H9 (cell line): ENCODE measurements around the gene PDZRN4. TPM values are rescaled to one million over a fixed set of nuclear protein-coding genes. Genes with fewer than 3 reads are reported as not detected.

Experiments
- DNase-seq: peaks from one replicate; pipeline ENCODE4 v3.0.0-alpha.2; 2017
- H2AFZ ChIP-seq: one replicate; pipeline ENCODE4 v1.6.1; 2013; ENCODE audit warnings: mild to moderate bottlenecking, low read length, control low read depth, moderate library complexity
- H2AK5ac ChIP-seq: 2 replicates; pipeline ENCODE4 v1.6.1; 2013; ENCODE audit warnings: low read length, control low read depth, mixed read lengths; ENCODE audit not compliant: insufficient read length
- H2BK120ac ChIP-seq: one replicate; pipeline ENCODE4 v1.6.1; 2013; ENCODE audit warnings: low read depth, mild to moderate bottlenecking, low read length, control low read depth, inconsistent platforms; ENCODE audit not compliant: poor library complexity, severe bottlenecking
- H2BK12ac ChIP-seq: 2 replicates; pipeline ENCODE4 v1.6.1; 2013; ENCODE audit warnings: low read length, control low read depth, mixed read lengths, low read depth; ENCODE audit not compliant: insufficient read length
- H2BK15ac ChIP-seq: 2 replicates; pipeline ENCODE4 v1.6.1; 2013; ENCODE audit warnings: low read depth, low read length, control low read depth
- H2BK20ac ChIP-seq: one replicate; pipeline ENCODE4 v1.6.1; 2013; ENCODE audit warnings: low read depth, mild to moderate bottlenecking, low read length, control low read depth, inconsistent platforms; ENCODE audit not compliant: poor library complexity, severe bottlenecking
- H2BK5ac ChIP-seq: 2 replicates; pipeline ENCODE4 v1.6.1; 2013; ENCODE audit warnings: low read length, control low read depth, mixed read lengths; ENCODE audit not compliant: insufficient read length
- H3K14ac ChIP-seq: 2 replicates; pipeline ENCODE4 v1.6.1; 2013; ENCODE audit warnings: low read length, control low read depth; ENCODE audit not compliant: insufficient read depth
- H3K18ac ChIP-seq: 2 replicates; pipeline ENCODE4 v1.6.1; 2013; ENCODE audit warnings: low read depth, mild to moderate bottlenecking, mixed read lengths, low read length, control low read depth; ENCODE audit not compliant: insufficient read length
- H3K23ac ChIP-seq: 2 replicates; pipeline ENCODE4 v1.6.1; 2013; ENCODE audit warnings: low read length, control low read depth, mixed read lengths, low read depth; ENCODE audit not compliant: insufficient read length
- H3K23me2 ChIP-seq: 2 replicates; pipeline ENCODE4 v1.6.1; 2013; ENCODE audit warnings: low read depth, mild to moderate bottlenecking, mixed read lengths, low read length, control low read depth; ENCODE audit not compliant: insufficient read length, poor library complexity, severe bottlenecking
- H3K27ac ChIP-seq: 2 replicates; pipeline ENCODE4 v1.5.1; 2013; ENCODE audit warnings: low read length, control low read depth, mixed read lengths, low read depth; ENCODE audit not compliant: insufficient read length
- H3K27me3 ChIP-seq: 2 replicates; pipeline ENCODE4 v1.6.1; 2013; ENCODE audit warnings: low read length, control low read depth, inconsistent platforms; ENCODE audit not compliant: insufficient read depth
- H3K4ac ChIP-seq: 2 replicates; pipeline ENCODE4 v1.6.1; 2013; ENCODE audit warnings: low read depth, mild to moderate bottlenecking, control low read depth, inconsistent platforms, low read length, moderate library complexity
- H3K4me1 ChIP-seq: 2 replicates; pipeline ENCODE4 v1.6.1; 2013; ENCODE audit warnings: low read length, control low read depth, inconsistent platforms; ENCODE audit not compliant: insufficient read depth
- H3K4me2 ChIP-seq: 2 replicates; pipeline ENCODE4 v1.6.1; 2013; ENCODE audit warnings: low read length, control low read depth, mixed read lengths; ENCODE audit not compliant: insufficient read length, insufficient read depth
- H3K56ac ChIP-seq: 2 replicates; pipeline ENCODE4 v1.6.1; 2013; ENCODE audit warnings: low read depth, mild to moderate bottlenecking, mixed read lengths, low read length, control low read depth; ENCODE audit not compliant: insufficient read length
- H3K79me1 ChIP-seq: 2 replicates; pipeline ENCODE4 v1.6.1; 2013; ENCODE audit warnings: low read depth, mild to moderate bottlenecking, moderate library complexity, low read length, control low read depth, inconsistent platforms; ENCODE audit not compliant: insufficient read depth, poor library complexity, severe bottlenecking
- H3K79me2 ChIP-seq: 2 replicates; pipeline ENCODE4 v1.6.1; 2013; ENCODE audit warnings: low read length, control low read depth, inconsistent platforms; ENCODE audit not compliant: insufficient read depth
- H3K9ac ChIP-seq: 2 replicates; pipeline ENCODE4 v1.6.1; 2013; ENCODE audit warnings: low read length, control low read depth, mixed read lengths; ENCODE audit not compliant: insufficient read length; ENCODE audit errors: extremely low read depth
- H3K9me3 ChIP-seq: one replicate; pipeline ENCODE4 v1.6.1; 2013; ENCODE audit warnings: low read depth, low read length, inconsistent platforms; ENCODE audit not compliant: control insufficient read depth
- H3T11ph ChIP-seq: one replicate; pipeline ENCODE4 v1.6.1; 2013; ENCODE audit warnings: mild to moderate bottlenecking, low read length, control low read depth, inconsistent platforms
- H4K20me1 ChIP-seq: one replicate; pipeline ENCODE4 v1.6.1; 2013; ENCODE audit not compliant: control insufficient read depth, insufficient read length, insufficient read depth
- H4K5ac ChIP-seq: 2 replicates; pipeline ENCODE4 v1.6.1; 2013; ENCODE audit warnings: low read depth, mild to moderate bottlenecking, mixed read lengths, low read length, control low read depth; ENCODE audit not compliant: insufficient read length
- H4K8ac ChIP-seq: replicated peaks from 2 replicates; pipeline ENCODE4 v1.6.1; 2013; ENCODE audit warnings: low read length, control low read depth, mixed read lengths, low read depth; ENCODE audit not compliant: insufficient read length
- H4K91ac ChIP-seq: 2 replicates; pipeline ENCODE4 v1.6.1; 2013; ENCODE audit warnings: low read depth, mild to moderate bottlenecking, moderate library complexity, mixed read lengths, low read length, control low read depth; ENCODE audit not compliant: insufficient read length
- H3K27ac Mint-ChIP-seq, 3 experiments: 2 replicates in 2 of 3; 3 replicates in 1 of 3; pipeline ENCODE4 v1.8.0; 2020 to 2021; ENCODE audit warnings: mixed read lengths in 3 of 3, mild to moderate bottlenecking in 1 of 3, moderate library complexity in 1 of 3
- H3K27me3 Mint-ChIP-seq: 2 replicates; pipeline ENCODE4 v1.8.0; 2021; ENCODE audit warnings: low read depth, mild to moderate bottlenecking, moderate library complexity, mixed read lengths
- H3K36me3 Mint-ChIP-seq, 3 experiments: 2 replicates in 2 of 3; 3 replicates in 1 of 3; pipeline ENCODE4 v1.8.0; 2020 to 2021; ENCODE audit warnings: low read depth in 3 of 3, mixed read lengths in 3 of 3; ENCODE audit not compliant: insufficient read depth in 1 of 3
- H3K4me1 Mint-ChIP-seq, 2 experiments: 2 replicates each; pipeline ENCODE4 v1.8.0; 2020; ENCODE audit warnings: mixed read lengths in 2 of 2
- H3K4me3 Mint-ChIP-seq, 2 experiments: 2 replicates in 1 of 2; 3 replicates in 1 of 2; pipeline ENCODE4 v1.8.0; 2020 to 2021; ENCODE audit warnings: mild to moderate bottlenecking in 2 of 2, mixed read lengths in 2 of 2, moderate library complexity in 1 of 2
- H3K9me3 Mint-ChIP-seq, 2 experiments: 2 replicates in 1 of 2; 3 replicates in 1 of 2; pipeline ENCODE4 v1.8.0; 2020; ENCODE audit warnings: mild to moderate bottlenecking in 2 of 2, mixed read lengths in 2 of 2, moderate library complexity in 1 of 2
- total RNA-seq: library from RNA; stranded (reverse); gene quantifications from 2 replicates; pipeline ENCODE4 v1.2.1, GENCODE V29; 2021
- TF ChIP-seq, protein P1 (sequence below): fragments of 200-600 bp; sonication (generic); conservative IDR thresholded peaks from 3 replicates; pipeline ENCODE4 v1.8.0; 2021; ENCODE audit warnings: antibody characterized with exemption, mild to moderate bottlenecking

The PDZRN4 gene
- total RNA-seq, 1 experiment from 2014 or later: not detected

GRCh38 chr12:41441180-41441579 is 253.1 kb downstream of the PDZRN4 start:
- Mint-ChIP-seq H3K36me3 (no peaks in the 10 kb centered on the region), H3K9me3 (no peaks in the 10 kb centered on the region), H3K27ac (peak overlapping the region in 1 of 3 experiments; percentile 17; a peak in 1 of 7 replicates), H3K27me3 (no peaks in the 10 kb centered on the region), H3K4me1 (peaks cover 16 to 21% of the 10 kb centered on the region in 2 experiments), H3K4me3 (no peak overlapping the region)
- Histone ChIP-seq H3K9me3 (no peaks in the 10 kb centered on the region), H3K23ac (no peak overlapping the region), H3K9ac (no peak overlapping the region), H3K14ac (no peak overlapping the region), H4K5ac (no peak overlapping the region), H2BK5ac (no peak overlapping the region), H4K8ac (no peak overlapping the region), H3K4ac (no peak overlapping the region), H4K20me1 (no peaks in the 10 kb centered on the region), H4K91ac (no peak overlapping the region), H3K27me3 (no peaks in the 10 kb centered on the region), H2BK120ac (no peak overlapping the region), H3K79me2 (no peaks in the 10 kb centered on the region), H3K4me2 (no peak overlapping the region), H3K18ac (no peak overlapping the region), H2BK20ac (no peak overlapping the region), H3K4me1 (no peaks in the 10 kb centered on the region; the same call in 1 of the 2 replicates), H3K56ac (no peak overlapping the region), H2BK15ac (no peak overlapping the region), H3K79me1 (no peaks in the 10 kb centered on the region), H3K27ac (no peak overlapping the region), H3T11ph (no peak overlapping the region), H3K23me2 (no peaks in the 10 kb centered on the region), H2BK12ac (no peak overlapping the region), H2AFZ (no peak overlapping the region), H2AK5ac (no peak overlapping the region)
- TF ChIP-seq, protein P1, sequence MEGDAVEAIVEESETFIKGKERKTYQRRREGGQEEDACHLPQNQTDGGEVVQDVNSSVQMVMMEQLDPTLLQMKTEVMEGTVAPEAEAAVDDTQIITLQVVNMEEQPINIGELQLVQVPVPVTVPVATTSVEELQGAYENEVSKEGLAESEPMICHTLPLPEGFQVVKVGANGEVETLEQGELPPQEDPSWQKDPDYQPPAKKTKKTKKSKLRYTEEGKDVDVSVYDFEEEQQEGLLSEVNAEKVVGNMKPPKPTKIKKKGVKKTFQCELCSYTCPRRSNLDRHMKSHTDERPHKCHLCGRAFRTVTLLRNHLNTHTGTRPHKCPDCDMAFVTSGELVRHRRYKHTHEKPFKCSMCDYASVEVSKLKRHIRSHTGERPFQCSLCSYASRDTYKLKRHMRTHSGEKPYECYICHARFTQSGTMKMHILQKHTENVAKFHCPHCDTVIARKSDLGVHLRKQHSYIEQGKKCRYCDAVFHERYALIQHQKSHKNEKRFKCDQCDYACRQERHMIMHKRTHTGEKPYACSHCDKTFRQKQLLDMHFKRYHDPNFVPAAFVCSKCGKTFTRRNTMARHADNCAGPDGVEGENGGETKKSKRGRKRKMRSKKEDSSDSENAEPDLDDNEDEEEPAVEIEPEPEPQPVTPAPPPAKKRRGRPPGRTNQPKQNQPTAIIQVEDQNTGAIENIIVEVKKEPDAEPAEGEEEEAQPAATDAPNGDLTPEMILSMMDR: no peak
- no peak for DNase-seq
